Stomach (tissue), 4 donors: ENCODE measurements around the gene TAF4.

Experiments
- EP300 ChIP-seq: sonication (generic); formaldehyde crosslinking; IDR thresholded peaks from one replicate; pipeline ENCODE4 v1.6.1; 2017; ENCODE audit warnings: antibody characterized with exemption
- POLR2A ChIP-seq, 4 donors: fragments of 450-650 bp; IDR thresholded peaks; one replicate each; pipeline ENCODE4 v1.6.1; 2016; ENCODE audit warnings: antibody characterized with exemption in 4 of 4, control low read depth in 2 of 4, mild to moderate bottlenecking in 1 of 4, moderate library complexity in 1 of 4
- POLR2AphosphoS5 ChIP-seq, 3 donors: sonication (generic); formaldehyde crosslinking; IDR thresholded peaks; one replicate each; pipeline ENCODE4 v1.6.1; 2016; ENCODE audit warnings: antibody characterized with exemption in 3 of 3
- TF ChIP-seq, protein P1 (sequence below), 7 experiments: fragments of 450-650 bp in 4 of 7; fragments of 200-600 bp in 3 of 7; sonication (generic) in 3 of 7; IDR thresholded peaks; one replicate each; pipeline ENCODE4 v1.5.1; 2016 to 2019; ENCODE audit warnings: antibody characterized with exemption in 7 of 7, control low read depth in 2 of 7, mild to moderate bottlenecking in 1 of 7

DNA sequence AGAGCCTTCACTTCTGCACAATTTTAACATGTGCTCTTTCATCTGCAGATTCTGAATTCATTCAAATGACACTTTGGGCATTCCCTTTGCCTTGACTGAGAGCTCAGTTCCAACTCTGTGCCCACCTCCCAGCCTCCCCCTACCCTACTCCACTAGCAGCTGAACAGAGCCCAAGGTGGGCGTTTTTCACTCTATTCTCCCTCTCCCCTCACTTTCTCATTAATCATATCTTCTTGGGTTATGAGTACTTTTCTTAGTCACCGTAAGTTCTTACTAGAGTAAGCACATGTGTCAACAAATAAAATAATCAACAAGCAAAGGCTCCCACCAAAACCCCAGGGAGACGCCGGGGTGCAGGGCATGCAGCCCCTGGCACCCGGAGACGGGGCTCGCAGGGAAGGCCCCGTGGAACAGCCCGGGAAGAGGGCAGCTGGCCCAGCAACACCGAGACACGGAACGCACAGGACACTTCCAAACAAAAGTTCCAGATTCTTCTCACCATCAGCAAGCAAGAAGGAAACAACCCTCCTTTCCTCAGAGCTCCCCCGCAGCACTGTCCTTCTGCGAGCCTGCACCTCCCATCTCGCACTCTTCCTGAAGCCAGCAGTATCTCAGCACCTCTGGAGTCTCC, 34.1 kb downstream of the TAF4 start:
- TF ChIP-seq EP300 (no peak), POLR2A (IDR thresholded peaks at IDR 0.05) (no peak), POLR2AphosphoS5 (IDR thresholded peaks at IDR 0.05) (no peak)
- TF ChIP-seq, protein P1, sequence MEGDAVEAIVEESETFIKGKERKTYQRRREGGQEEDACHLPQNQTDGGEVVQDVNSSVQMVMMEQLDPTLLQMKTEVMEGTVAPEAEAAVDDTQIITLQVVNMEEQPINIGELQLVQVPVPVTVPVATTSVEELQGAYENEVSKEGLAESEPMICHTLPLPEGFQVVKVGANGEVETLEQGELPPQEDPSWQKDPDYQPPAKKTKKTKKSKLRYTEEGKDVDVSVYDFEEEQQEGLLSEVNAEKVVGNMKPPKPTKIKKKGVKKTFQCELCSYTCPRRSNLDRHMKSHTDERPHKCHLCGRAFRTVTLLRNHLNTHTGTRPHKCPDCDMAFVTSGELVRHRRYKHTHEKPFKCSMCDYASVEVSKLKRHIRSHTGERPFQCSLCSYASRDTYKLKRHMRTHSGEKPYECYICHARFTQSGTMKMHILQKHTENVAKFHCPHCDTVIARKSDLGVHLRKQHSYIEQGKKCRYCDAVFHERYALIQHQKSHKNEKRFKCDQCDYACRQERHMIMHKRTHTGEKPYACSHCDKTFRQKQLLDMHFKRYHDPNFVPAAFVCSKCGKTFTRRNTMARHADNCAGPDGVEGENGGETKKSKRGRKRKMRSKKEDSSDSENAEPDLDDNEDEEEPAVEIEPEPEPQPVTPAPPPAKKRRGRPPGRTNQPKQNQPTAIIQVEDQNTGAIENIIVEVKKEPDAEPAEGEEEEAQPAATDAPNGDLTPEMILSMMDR (IDR thresholded peaks at IDR 0.05) = no peak
